Lower leg skin (tissue), 3 donors: ENCODE data around the gene STT3A.

Experiments
- POLR2A ChIP-seq, 2 donors: fragments of 450-650 bp; IDR thresholded peaks; one replicate each; pipeline ENCODE4 v1.6.1; 2016 to 2017; ENCODE audit warnings: antibody characterized with exemption in 2 of 2, mild to moderate bottlenecking in 1 of 2, moderate library complexity in 1 of 2
- TF ChIP-seq, protein P1 (sequence below), 3 donors: fragments of 450-650 bp; IDR thresholded peaks; one replicate each; pipeline ENCODE4 v1.5.1; 2016; ENCODE audit warnings: antibody characterized with exemption in 3 of 3, mild to moderate bottlenecking in 3 of 3, moderate library complexity in 2 of 3

DNA sequence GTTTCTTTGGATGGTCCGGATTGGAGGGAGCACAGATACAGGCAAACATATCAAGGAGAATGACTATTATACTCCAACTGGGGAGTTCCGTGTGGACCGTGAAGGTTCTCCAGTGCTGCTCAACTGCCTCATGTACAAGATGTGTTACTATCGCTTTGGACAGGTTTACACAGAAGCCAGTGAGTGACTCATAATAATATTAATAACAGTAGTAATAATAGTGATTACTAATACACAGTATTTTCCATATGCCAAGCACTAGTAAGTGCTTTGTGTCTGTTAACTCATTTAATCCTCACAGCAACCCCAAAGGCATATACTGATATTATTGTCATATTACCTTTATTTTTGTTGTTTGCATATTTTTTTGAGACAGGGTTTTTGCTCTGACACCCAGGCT is 25.7 kb downstream of the STT3A start:
- TF ChIP-seq, protein P1, sequence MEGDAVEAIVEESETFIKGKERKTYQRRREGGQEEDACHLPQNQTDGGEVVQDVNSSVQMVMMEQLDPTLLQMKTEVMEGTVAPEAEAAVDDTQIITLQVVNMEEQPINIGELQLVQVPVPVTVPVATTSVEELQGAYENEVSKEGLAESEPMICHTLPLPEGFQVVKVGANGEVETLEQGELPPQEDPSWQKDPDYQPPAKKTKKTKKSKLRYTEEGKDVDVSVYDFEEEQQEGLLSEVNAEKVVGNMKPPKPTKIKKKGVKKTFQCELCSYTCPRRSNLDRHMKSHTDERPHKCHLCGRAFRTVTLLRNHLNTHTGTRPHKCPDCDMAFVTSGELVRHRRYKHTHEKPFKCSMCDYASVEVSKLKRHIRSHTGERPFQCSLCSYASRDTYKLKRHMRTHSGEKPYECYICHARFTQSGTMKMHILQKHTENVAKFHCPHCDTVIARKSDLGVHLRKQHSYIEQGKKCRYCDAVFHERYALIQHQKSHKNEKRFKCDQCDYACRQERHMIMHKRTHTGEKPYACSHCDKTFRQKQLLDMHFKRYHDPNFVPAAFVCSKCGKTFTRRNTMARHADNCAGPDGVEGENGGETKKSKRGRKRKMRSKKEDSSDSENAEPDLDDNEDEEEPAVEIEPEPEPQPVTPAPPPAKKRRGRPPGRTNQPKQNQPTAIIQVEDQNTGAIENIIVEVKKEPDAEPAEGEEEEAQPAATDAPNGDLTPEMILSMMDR (IDR thresholded peaks at IDR 0.05) = no peak
- no peak for TF ChIP-seq POLR2A (IDR thresholded peaks at IDR 0.05)
